ENCODE measurements around the gene SNCB.

DNA sequence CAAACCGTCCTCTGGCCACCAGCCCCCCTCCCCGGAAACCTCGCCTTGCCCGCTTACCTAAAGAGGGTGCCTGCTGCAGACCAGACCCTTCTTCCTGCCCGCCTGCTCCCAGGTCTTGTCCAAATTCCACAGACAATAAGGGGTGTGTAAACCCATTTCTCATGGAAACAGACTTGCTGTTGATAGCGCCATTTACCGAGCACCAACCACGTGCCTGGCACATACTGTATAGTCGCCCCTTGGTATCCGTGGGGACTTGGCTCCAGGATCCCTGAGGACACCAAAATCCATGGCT, 56.1 kb downstream of the SNCB start:
- TF ChIP-seq POLR2A (IDR thresholded peaks at IDR 0.05; ENCODE audit: insufficient read depth in 1 of 2, low read depth in 2 of 2, low read length in 2 of 2): no peak
- no peak for TF ChIP-seq ZNF350 (CRISPR knock-in tag; IDR thresholded peaks at IDR 0.05; ENCODE audit: borderline replicate concordance, low read depth)
- TF ChIP-seq, protein P1, sequence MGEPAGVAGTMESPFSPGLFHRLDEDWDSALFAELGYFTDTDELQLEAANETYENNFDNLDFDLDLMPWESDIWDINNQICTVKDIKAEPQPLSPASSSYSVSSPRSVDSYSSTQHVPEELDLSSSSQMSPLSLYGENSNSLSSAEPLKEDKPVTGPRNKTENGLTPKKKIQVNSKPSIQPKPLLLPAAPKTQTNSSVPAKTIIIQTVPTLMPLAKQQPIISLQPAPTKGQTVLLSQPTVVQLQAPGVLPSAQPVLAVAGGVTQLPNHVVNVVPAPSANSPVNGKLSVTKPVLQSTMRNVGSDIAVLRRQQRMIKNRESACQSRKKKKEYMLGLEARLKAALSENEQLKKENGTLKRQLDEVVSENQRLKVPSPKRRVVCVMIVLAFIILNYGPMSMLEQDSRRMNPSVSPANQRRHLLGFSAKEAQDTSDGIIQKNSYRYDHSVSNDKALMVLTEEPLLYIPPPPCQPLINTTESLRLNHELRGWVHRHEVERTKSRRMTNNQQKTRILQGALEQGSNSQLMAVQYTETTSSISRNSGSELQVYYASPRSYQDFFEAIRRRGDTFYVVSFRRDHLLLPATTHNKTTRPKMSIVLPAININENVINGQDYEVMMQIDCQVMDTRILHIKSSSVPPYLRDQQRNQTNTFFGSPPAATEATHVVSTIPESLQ (CRISPR knock-in tag; conservative IDR thresholded peaks at IDR 0.05): no peak
- no peak for TF ChIP-seq DNMT1 (CRISPR knock-in tag; IDR thresholded peaks at IDR 0.05)
